ENCODE measurements around the gene EXOC3L4. TPM values are rescaled to one million over a fixed set of nuclear protein-coding genes. Genes with fewer than 3 reads are reported as not detected.
A peak's percentile ranks its signal among the peaks of the same experiment; 100 is the strongest.

Gene EXOC3L4
- polyA plus RNA-seq, 1 of the 3 experiments (the other 2 are of a cell fraction): 0.46 TPM

- TF ChIP-seq, protein P1, sequence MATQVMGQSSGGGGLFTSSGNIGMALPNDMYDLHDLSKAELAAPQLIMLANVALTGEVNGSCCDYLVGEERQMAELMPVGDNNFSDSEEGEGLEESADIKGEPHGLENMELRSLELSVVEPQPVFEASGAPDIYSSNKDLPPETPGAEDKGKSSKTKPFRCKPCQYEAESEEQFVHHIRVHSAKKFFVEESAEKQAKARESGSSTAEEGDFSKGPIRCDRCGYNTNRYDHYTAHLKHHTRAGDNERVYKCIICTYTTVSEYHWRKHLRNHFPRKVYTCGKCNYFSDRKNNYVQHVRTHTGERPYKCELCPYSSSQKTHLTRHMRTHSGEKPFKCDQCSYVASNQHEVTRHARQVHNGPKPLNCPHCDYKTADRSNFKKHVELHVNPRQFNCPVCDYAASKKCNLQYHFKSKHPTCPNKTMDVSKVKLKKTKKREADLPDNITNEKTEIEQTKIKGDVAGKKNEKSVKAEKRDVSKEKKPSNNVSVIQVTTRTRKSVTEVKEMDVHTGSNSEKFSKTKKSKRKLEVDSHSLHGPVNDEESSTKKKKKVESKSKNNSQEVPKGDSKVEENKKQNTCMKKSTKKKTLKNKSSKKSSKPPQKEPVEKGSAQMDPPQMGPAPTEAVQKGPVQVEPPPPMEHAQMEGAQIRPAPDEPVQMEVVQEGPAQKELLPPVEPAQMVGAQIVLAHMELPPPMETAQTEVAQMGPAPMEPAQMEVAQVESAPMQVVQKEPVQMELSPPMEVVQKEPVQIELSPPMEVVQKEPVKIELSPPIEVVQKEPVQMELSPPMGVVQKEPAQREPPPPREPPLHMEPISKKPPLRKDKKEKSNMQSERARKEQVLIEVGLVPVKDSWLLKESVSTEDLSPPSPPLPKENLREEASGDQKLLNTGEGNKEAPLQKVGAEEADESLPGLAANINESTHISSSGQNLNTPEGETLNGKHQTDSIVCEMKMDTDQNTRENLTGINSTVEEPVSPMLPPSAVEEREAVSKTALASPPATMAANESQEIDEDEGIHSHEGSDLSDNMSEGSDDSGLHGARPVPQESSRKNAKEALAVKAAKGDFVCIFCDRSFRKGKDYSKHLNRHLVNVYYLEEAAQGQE (IDR thresholded peaks at IDR 0.05; ENCODE audit: low read depth, low read length): no peak
- TF ChIP-seq USF2 (IDR thresholded peaks at IDR 0.05; ENCODE audit: borderline replicate concordance, low read depth, low read length) (no peak), ELF1 (IDR thresholded peaks at IDR 0.05) (no peak), TAF1 (IDR thresholded peaks at IDR 0.05; ENCODE audit: borderline replicate concordance, low read depth, low read length) (no peak), MEF2A (IDR thresholded peaks at IDR 0.05; ENCODE audit: borderline replicate concordance, low read depth) (no peak), FOXM1 (IDR thresholded peaks at IDR 0.05; ENCODE audit: low read depth) (no peak), POLR2AphosphoS5 (IDR thresholded peaks at IDR 0.05; ENCODE audit: low read depth, low read length) (peak; percentile 24; the same call in 1 of the 2 replicates), RXRA (IDR thresholded peaks at IDR 0.05; ENCODE audit: borderline replicate concordance, low read depth) (peak; percentile 87; the same call in 1 of the 2 replicates), GABPA (IDR thresholded peaks at IDR 0.05; ENCODE audit: low read depth) (no peak), FOSL2 (IDR thresholded peaks at IDR 0.05; ENCODE audit: borderline replicate concordance, low read depth) (peak; percentile 7; the same call in 1 of the 2 replicates), RAD21 (IDR thresholded peaks at IDR 0.05; ENCODE audit: low read length) (no peak), NFIC (IDR thresholded peaks at IDR 0.05; ENCODE audit: borderline replicate concordance) (peak; percentile 93), NRF1 (IDR thresholded peaks at IDR 0.05; ENCODE audit: low read depth, low read length) (no peak)
- TF ChIP-seq, protein P2, sequence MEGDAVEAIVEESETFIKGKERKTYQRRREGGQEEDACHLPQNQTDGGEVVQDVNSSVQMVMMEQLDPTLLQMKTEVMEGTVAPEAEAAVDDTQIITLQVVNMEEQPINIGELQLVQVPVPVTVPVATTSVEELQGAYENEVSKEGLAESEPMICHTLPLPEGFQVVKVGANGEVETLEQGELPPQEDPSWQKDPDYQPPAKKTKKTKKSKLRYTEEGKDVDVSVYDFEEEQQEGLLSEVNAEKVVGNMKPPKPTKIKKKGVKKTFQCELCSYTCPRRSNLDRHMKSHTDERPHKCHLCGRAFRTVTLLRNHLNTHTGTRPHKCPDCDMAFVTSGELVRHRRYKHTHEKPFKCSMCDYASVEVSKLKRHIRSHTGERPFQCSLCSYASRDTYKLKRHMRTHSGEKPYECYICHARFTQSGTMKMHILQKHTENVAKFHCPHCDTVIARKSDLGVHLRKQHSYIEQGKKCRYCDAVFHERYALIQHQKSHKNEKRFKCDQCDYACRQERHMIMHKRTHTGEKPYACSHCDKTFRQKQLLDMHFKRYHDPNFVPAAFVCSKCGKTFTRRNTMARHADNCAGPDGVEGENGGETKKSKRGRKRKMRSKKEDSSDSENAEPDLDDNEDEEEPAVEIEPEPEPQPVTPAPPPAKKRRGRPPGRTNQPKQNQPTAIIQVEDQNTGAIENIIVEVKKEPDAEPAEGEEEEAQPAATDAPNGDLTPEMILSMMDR (IDR thresholded peaks at IDR 0.05): no peak
- TF ChIP-seq, protein P3, sequence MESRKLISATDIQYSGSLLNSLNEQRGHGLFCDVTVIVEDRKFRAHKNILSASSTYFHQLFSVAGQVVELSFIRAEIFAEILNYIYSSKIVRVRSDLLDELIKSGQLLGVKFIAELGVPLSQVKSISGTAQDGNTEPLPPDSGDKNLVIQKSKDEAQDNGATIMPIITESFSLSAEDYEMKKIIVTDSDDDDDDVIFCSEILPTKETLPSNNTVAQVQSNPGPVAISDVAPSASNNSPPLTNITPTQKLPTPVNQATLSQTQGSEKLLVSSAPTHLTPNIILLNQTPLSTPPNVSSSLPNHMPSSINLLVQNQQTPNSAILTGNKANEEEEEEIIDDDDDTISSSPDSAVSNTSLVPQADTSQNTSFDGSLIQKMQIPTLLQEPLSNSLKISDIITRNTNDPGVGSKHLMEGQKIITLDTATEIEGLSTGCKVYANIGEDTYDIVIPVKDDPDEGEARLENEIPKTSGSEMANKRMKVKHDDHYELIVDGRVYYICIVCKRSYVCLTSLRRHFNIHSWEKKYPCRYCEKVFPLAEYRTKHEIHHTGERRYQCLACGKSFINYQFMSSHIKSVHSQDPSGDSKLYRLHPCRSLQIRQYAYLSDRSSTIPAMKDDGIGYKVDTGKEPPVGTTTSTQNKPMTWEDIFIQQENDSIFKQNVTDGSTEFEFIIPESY (IDR thresholded peaks at IDR 0.05; ENCODE audit: borderline replicate concordance, low read depth): no peak
Observed at GRCh38 chr14:103130965-103131364, 36.4 kb downstream of the EXOC3L4 start (continued).

All from SK-N-SH (cell line).